ENCODE data around the gene COMP.

The COMP gene

DNA sequence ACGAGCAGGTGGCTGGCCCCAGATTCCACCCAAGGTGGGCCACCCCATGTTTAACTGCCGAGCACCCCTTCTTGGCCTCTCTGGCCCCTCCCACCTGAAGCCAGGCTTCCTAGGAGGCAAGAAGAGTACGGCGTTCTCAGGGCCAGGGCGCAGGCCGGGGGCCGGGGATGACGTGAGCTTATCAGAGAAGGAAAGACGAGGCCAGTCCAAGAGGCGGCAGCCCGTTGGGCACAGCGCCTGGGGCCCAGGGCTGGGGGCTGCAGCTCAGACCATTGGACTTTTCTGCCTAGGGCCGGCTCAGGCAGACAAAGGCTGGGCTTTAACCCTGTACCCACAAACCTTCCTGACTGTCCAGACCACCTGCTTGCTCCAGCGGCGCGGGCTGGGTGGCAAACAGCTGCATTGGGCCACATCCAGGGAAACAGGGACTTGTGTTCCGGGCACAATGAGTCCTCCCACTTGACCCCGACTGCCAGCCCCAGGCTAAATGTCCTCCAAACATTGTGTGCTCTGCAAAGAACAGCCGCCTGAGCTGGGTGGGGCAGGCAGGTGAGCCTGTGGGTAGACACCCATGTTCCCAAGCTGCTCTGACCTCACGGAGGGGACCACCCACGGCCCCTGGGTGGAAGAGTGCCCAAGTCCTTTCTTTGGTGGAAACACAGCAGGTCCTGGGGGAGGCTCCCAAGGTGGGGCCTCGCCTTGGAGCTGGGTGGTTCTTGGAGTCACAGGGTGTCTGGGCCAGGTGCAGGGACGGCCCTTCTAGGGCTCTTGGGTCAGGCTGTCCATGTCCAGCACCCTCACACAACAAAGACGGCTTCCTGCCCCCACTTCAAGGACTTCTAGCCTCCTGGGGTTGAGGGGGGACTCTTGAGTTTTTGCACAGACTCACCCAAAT, 21.9 kb downstream of the COMP start:
- no peak for DNase-seq

DNA sequence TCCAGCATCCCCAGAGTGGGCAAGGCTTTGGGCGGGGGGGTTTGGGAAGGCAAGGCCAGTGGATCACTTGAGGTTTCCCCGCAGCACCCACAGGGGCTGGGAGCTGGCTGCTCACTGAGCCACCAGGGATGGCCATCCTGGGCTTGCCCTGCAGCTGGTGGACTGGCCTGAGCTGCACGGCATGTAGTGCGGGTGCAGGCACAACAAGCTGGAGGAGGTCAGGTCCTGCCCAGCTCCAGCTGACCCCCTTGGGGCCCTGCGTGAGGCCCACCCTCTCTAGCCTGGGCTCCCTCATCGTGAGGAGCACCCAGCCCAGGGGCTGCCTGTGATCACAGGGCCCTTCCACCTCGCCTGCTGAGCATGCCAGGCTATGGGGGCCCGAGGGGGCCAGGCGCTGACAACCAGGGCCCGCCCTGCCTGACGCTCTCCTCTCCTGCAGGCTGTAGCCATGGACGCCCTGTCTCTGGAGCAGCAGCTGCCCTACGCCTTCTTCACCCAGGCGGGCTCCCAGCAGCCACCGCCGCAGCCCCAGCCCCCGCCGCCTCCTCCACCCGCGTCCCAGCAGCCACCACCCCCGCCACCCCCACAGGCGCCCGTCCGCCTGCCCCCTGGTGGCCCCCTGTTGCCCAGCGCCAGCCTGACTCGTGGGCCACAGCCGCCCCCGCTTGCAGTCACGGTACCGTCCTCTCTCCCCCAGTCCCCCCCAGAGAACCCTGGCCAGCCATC, 22.9 kb downstream of the COMP start:
- no peak for DNase-seq

DNA sequence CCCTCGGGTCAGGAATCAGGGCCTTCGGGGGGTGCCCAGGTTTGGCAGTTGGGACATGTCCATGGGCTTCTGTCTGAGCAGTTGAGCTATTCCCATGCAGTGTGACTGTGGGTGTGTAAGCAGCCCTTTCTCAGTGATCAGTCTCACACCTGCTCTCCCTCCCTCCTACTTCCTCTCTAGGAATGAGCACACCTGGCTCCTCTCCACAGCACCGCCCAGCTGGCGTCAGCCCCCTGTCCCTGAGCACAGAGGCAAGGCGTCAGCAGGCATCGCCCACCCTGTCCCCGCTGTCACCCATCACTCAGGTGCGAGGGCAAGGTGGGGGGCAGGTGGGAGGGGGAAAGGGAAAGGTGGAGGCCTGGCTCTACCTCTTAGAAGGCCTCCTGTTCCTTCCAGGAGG, 25.9 kb downstream of the COMP start:
- DNase-seq: no peak

DNA sequence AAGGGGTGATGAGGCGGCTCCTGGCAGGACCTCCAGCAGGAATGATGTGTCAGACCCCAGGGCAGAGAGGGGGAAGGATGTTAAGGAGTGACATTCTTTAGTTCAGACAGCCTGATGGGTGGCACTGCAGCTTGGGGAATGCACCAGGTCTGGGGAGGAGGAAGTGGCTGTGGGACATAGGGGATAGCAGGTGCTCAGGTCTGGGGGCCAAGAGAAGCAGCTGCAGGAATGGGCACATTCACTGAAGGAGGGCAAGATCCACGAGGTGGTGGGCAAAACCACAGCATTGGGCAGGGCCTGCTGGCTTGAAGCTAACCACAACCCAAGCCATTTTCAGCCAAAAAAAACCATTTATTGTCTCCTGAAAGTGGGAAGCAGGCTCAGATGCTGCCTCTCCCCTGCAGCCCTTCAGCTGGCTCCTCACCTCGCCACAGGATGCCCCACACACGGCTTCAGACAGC, 26.5 kb downstream of the COMP start:
- DNase-seq: peak; percentile 54

DNA sequence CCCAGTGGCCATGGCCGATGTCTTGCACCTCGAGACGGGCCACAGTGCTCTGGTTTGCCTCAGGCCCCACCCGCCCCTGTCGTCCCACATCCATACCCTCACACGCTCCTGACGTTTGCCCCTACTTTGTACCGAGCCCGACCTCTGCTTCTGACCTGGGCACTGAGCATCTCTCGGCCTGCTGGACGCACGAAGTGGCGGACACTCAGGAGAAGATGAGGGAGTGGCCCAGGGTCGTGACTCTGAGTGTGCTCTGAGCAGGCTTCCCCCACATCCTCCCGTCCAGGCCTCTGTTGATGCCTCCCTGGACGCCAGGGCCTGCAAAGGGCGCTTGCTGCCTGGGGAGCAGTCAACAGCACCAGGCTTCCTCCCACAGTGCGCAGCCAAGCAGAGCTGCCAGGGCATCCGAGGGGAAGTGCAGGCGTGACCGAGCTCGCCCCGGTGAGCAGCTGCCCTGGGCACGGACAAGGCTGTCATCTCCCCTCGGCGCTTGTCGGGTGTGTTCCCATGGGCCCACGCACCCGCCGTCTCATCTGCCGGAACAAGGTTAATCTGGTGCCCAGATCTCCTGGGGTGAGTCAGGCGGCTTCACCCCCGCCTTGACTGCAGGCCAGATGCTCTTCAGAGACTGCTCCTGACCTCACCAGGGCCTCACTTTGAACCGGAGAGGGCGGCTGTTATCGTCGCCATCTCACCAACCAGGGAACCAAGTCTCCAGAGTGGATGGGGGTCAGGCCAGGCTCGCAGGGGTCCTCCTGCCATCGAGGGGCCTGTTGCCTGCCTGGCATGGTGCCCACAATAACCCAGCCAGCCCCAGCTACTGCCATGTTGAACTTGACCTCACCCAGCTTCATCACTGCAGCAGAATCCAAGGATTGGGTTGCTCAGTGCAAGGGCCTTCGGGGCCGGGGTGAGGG, 27.2 kb downstream of the COMP start:
- DNase-seq: peak; percentile 68

DNA sequence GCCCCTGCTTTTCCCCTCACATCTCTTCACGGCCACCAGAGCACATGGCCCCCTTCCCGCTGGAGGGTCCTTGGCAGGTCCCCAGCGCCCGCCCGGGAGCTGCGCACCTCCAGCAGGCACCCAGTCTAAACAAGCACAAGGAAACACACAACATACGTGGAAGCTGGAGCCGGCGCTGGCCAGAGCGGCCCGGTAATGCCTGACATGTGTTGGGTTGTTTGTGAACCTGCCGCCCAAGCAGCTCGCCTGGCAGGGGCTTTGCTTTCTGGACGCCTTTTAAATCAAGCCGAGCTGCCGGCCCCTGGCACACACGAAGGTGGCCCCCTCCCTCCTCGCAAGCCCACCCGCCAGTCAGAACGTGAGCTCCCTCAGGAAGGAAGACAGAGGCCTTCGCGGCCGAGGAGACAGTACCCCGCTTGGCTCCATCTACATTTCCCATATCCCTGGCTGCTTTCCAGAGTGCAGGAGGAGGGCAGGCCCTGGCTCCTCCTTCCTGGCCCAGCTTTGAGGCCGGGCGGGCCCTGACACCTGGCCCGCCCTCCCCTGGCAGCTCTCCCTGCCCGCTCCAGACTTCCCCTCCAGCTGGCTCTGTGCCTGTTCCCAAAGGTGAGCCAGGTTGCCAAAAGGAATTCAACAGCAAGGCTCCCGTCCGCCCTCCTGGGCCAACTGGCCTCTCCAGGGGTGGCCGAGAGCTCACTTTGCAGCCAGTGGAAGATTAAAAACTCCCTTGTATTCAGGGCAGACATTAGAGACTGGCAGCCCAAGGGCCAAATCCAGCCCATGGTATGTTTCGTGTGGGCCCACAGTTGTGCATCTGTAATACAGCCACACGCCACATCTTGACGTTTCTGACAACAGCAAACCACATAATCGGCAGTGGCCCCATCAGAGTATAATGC, 28.7 kb downstream of the COMP start:
- DNase-seq: peak; percentile 47

DNA sequence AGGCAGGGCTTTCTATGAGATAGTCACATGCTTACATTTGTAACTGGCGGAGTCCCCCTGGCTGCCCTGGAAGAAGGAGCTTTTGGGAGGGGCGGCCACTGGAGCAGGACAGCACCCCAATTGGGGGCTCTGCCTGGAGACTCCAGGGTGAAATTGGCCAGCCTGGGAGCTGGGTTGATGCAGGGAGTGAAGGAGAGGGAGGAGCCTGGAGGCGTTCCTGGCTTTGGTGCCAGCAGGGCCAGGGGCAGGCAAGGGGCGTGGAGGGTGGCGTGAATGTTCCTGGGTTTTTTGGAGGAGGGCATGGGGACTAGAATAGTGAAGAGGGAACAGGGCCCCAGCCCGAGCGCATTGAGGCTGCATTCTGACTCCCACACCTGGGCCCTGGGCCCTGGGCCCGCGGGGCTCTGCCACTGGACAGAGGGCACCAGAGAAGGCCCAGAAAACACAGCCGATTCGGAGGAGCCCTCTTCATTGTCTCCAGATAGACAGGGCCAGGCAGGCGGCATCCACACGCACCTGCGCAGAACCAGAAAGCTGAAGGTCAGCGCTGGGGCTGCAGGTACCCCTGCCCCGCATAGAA, 29.5 kb downstream of the COMP start:
- no peak for DNase-seq

DNA sequence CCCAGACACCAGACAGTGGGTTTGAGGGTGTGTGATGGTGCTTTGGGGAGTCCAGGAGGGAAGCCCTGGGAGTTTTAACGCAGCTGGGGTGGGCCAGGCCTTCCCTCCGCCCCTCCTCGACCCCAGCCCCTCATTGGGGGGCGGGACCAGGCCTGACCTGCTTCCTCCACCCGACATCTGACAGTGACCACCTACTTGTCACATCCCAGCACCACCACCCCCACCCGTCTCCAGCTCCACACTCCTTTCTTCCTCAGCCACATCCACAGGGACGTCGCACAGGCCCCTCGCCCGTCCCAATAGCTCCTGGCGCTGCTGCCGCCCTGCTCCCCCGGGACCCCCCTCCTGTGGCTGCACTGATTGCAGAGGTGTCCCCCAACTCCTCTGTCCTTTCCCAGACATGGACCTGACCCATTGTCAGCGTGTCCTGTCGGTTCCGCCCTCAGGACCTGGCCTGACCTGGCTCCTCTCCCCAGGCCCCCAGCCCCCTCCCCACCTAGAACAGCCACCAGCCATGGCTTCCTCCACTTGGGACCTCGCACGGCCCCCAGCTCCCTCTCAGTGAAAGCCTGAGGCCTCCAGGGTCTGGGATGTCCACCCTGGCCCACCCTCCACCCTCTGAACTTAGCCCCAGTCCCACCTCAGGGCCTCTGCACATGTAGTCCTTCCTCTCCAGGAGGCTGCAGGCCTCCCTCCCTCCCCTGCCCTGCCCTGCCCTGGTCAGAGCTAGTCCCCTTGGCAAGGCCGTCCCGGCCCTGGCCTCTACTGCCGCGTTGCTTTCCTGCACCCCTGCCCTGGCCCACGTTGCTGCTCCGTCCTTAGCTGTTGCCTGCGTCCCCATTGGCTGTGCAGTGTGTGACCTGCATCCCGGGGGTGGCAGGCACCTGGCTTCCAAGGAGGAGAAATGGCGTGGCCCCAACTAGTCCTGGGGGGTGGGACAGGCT, 30.4 kb downstream of the COMP start:
- no peak for DNase-seq

DNA sequence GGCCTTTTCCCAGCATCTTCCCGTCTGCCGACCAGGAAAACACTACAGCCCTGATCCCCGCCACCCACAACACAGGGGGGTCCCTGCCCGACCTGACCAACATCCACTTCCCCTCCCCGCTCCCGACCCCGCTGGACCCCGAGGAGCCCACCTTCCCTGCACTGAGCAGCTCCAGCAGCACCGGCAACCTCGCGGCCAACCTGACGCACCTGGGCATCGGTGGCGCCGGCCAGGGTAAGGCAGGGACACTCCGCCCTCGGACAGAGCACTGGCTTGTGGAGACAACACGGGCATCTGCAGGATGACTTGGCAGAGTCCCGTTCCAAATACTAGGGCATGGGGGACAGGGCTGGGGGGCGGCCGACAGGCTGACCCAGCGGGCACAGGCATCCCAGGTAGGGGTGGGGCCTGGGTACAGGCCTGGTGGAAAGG, 31.1 kb downstream of the COMP start:
- DNase-seq: no peak

DNA sequence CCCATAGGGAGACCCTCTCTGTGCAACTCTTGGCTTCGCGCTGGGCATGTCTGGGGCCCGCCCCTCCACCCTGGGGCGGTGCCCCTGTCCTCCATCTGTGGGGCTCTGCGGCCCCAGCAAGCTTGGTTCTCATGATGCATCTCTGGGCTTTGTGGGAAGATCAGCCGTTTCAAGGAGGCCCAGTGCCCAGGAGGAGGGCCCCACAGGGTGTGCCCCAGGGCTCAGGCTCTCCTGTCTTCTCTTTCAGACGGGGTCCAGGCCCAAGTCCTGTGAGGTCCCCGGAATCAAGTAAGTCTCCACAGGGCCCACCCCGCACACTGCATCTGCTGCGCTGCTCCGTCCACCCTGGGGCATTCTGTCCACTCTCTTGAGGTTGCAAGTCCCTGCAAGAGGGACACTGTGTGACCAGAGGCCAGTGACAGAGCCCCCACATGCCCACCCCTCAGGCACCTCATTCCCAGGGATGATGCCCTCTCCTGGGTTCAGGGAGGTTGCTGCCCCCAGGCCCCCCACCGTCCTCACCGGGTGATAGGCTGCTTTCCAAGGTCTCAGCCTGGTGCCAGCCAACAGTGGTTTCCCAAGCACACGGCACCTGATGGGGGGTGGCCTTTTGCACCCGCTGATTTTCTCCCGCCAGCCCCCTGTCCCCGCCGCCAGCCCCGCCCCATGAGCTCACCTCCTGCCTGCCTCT, 31.7 kb downstream of the COMP start:
- DNase-seq: no peak

DNA sequence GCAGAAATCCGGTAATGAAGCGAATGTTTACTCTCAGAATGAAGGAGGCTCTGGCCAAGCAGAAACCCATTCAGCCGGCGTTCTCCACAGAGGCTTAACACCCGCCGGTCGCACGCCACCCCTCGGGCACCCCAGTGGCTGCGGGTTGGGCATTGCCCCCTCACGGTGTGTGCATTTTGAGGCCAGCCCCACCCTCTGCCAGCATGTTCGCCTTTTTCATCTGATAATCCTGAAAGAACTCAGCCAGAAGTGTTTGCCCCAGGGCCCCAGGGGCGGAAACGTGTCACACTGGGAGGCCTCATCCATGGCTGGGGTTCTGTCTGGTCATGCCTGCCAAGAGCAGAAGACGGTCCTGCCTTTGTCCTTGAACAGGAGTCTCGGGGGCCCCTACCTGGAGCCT, 34.2 kb downstream of the COMP start:
- no peak for DNase-seq

DNA sequence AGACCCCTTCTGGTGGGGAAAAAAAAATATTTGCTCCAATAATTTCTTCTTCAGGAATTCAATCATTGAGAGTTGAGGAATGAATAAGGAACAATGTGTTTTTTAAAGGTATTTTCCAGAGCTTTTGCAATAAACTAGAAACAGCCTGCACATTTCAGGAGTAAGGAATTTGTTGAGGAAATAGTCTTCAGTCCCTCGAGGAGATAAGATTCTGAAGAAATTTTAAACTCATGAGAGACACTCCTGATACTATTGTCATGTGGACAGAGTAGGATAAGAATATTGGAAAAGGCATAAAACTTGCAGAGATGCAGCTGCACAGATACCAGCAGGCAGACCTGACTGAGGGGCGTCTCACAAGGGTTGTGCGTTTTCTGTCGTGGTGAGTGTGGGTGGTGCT, 36.6 kb downstream of the COMP start:
- no peak for DNase-seq

DNA sequence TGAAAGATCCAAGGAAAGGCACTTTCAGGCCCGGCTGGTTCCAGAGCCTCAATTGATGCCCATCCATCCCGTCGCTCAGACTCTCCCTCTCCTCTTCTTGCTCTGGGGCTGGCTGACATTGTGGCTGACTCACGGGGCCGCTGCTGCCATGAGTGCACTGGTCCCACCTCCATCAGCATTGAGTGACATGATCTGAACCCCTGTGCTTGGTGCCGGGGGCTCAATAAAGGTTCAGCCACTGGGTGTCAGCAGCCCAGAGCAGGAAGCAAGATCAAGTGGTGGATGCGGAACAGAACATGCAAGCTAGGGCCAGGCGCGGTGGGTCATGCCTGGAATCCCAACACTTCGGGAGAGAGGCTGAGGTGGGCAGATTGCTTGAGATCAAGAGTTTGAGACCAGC, 39.5 kb downstream of the COMP start:
- DNase-seq: no peak

DNA sequence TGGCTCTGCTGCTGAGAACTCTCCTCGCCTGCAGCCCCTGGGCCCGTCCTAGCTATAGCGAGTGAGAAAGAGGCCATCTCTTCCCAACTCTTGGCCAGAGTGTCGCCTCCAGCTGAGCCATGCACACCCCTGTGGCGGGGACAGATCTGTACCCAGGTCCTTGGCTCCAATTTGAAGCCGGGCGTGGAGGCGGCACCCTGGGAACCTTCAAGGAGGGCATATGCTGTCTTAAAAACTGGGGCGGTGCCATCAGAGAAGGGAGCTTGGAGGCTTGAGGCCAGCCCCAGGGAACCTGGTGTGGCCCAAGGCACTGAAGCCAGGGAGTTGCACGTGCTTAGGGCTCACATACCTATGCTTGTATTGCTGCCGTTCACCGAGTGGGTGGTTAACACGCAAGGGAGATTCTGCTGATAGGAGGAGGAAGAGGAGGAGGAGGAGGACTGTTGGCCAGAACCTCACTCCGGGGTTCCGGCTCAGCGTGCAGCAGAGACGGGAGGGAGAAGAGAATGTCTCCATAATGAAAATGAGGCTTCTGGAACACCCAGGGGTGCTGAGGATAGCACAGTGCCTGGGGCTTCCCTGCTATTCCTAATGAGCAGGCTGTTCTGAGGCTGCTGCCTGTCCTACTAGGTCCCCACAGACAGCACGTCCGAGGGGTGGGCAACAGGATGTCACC, 40.7 kb downstream of the COMP start:
- no peak for DNase-seq

DNA sequence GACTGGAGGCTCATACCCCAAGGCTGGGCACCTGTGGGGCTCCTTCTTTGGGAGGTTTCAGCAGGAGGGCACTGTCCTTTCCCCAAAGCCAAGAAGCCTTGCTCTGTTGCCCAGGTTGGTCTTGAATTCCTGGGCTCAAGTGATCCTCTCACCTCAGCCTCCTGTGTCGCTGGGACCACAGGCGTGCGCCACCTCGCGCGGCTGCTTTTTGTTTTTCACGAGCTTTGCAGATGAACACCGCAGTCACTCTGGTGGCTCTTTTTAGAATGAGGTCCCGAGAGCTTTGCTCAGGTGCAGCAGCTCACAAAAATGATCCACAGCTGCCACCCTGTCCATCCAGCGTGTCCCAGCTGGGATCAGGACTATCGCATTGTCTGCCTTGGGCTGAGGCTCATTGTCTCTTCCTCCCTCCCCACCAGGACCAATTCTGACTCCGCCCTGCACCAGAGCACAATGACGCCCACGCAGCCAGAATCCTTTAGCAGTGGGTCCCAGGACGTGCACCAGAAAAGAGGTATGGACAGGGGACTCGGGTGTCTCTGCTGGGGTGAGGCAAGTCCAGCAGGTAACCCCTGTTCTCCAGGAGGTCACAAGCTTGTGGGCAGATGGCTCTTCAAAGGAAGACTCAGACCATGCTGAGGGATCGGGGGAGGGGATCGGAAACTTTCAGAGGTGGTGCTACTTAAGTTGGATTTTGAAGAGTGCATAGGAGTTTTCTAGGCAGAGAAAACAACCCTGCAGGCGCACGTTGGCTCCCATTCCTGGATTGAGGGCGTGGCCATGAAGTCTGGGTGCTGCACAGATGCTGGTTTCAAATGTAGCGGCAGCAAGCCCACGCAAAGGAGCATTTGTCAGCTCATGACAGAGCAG, 41.5 kb downstream of the COMP start:
- no peak for DNase-seq

DNA sequence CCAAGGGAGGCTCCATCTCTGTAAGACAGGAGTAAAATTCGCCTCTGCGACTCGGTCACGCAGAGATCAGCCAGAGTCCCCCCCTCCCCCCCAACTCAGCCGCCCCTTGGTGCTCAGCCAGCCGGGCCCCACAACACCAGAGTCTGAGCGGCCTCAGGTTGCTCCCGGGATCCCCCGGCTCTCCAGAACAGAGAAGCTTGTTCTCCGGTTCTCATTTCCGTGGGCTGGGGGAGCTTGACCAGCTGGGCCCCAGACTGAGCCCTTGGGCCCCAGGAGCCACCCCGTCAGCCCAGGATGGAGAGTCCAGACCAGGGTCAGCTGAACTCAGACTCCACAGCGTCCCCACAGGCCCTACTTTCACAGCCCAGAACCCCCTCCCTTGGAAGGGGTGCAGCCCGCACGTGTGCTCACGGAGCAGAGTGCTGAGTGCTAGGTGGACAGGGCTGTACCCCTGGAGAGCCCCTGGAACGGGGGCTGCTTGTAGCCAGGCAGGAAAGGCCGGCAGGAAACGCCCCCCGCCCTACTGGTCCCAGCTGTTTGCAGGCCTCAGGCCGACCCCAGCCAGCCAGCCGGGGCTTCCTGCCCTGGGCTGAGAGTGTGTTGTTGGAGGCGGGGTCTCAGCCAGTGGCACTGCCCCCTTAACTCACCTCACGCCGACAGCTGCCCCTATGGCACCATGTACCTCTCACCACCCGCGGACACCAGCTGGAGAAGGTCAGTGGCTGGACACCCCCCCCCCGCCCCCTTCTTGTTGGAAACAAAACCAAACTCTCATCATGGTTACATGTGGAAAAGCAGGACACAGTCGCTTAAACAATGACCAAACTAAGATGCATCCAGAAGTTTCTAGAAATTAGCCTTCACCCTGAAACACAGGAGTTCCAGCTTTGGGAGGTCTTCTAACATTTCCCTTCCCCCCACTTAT, 44.4 kb downstream of the COMP start:
- DNase-seq: no peak

DNA sequence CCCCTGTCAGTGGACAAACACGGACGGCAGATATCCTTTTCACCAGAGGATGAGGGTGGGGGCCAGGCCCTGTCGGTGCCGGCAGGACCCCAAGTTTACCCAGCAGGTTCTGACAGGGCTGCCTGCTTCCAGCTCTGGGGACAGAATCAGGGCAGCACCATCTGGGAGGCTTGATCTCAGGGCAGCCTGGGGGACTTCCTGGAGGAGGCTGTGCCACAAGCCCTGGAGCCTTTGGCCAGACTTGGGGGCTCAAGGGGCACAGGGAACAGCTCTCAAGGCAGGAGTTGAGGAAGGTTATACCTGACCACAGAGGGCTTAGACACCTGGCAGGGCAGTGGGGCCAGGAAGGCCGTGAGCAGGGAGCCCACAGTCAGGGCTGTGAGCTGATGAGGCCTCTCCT, 45.2 kb downstream of the COMP start:
- DNase-seq: no peak
